GM21390 (cell line): Measurements from ENCODE around the gene CPLX3.

Experiments
- ATAC-seq: cut with Tn5 transposase; IDR thresholded peaks from one replicate; pipeline ENCODE4 v1.9.1; 2021; ENCODE audit not compliant: unreplicated experiment

CPLX3 gene

DNA sequence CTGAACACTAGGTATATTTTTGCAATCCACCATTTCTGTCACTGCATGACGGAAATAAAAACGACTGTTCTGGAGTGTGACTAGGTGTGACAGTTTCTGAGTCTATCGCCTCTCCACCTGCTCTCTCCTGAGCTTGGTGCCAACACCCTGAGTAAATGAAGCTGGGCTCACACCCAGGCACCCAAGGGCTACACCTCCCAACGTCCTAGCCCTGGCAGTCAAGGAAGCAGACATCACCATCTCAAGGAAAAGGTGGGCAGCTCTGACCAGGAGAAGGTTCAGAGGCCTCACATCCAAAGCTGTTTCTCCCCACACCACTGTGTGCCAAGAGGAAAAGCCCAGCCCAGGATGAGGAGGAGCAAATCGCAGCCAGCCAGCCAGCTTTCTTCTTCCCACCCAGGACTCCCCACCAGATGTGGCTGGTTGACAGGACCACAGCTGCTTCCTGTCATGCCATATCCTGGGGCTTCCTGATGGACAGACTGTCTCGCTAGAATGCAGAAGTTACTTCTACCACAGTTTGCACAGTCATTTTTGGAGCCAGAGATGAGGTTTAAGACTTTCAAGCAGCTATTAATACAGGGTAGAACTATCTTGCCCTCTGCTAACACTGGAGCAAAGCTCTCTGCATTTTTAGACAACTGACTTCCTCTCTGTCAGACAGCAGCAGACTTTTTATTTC lies 43.4 kb downstream of the CPLX3 start:
- ATAC-seq: peak; percentile 56

DNA sequence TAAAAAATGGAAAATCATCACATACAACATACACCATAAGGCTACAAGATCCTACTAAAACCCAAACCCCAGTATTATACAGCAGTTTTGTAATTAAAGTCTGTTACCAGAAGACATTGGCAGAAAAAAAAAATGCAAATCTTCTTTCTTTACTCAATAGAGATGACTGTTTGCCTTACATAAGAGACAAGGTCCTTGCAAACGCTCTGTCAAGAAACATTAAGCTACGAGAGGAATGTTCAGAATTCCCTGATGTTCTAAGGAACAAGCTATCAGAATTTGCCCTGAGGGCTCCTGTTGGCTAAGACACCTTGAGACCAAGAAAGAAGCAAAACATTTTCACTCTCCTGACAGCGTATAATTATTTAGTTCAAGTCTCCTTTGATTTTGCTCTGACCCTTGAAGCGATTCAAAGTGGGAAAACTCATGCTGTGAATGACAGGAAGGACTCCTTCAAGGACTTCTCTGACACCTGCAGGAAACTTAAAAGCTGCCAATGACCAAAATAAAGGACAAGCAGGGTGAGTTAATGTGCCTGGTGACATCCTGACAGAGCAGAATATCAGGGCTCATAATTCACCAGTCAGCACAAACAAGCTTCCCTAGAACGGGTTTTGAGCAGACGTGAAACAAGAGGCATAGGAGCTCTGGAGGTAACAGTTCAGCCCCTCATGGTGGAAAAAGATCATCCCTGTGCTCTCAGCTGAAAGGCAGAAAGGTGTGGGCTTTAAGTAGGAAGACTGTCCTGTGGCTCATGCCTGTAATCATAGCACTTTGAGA lies 44.2 kb downstream of the CPLX3 start:
- ATAC-seq: no peak

DNA sequence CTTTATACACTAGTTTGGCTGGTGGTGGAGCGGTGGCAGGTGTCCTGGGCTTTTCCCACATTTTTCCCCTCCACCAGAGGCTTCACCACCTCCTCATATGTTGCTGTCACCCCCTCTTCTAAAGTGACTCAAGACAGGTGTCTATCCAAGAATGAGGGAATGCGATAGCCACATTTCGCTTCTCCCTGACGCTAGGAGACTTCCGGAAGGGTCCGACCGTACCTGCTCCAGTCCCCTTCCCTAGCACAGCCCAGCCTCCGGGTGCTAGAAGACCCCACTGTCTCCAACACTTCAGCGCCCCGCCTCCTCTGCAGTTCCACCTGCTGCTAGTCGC lies 46.2 kb downstream of the CPLX3 start:
- no peak for ATAC-seq

DNA sequence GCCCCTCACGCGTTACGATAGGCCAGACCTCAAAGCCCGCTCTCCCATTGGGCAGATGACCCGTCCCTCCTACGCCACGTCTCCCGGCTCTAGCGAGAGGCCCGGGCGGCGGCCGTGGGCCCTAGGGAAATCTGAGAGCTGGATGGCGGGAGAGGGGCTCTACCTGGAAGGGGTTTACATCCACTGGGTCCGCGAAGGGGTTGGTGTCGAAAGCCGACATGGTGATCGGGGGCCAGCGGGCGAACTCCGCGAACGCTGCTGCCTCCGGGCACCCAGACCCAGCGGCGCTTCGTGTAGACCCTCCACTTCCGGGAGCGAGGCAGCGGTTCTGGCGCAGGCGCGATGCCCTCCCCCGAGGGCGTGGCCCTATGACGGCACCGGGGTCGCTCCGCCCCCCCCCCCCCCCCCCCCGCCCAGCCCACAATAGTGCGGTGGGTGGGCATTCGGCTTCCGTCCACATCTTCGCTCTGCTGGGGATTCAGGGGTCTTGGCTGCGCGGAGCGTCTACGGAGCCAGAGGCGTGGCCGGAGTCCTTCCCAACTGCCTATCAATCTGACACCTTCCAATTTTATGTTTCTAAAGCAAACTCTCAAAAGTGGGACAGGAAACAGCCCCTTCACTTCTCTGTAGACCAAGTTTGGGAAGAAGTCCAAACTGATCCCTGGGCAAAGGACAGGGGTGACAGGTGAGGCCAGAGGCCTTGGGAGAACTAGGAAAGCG lies 46.8 kb downstream of the CPLX3 start, which contains the start of gene SCAMP2:
Gene SCAMP2, minus strand, starts transcription at position 330 of the 720 bp plus-strand sequence. Its CDS starts 110 bp downstream, at position 220.
- peak; percentile 73 for ATAC-seq

DNA sequence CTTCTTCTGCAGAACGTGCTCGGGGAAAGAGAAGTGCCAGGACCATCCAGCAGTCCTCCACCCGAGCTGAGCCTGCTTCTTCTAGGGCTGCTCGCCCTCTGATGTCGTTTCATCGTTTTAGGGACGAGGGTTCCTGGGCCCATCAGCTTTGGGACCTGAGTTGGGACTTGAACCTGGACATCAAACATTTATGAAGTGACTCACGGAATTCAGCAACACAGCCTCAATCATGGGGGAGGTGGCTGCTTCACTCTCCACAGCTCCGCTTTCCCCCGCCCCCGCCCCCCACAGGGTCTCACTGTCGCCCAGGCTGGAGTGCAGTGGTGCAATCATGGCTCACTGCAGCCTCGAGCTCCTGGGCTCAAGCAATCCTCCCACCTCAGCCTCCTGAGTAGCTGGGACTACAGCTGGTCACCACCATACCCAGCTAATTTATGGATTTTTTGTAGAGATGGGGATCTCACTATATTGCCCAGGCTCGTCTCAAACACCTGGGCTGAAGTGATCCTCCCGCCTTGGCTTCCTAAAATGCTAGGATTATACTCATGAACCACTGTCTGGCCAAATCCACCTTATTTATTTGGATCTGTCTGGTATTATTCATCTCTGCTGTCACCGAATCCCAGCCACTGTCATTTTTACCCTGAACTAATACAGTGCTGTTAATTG lies 47.5 kb downstream of the CPLX3 start:
- no peak for ATAC-seq

DNA sequence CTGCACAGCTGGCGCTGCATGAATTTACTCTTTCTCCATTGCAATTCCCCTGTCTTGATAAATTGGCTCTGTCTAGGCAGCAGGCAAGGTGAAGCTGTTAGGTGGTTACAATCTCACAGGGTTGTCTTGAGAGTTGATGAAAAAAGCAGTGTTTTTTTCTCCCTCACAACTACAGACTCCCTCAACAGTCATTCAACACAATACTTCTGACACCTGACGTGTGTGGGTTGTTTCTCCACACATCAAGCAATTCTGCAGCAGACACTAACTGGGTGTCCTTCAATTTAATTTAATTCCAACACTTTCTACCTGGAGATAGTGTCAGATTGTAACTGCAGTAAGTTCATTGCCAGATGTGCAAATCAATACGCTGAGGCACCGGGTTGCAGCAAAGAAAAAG lies 51.8 kb downstream of the CPLX3 start:
- ATAC-seq: no peak
